GM23248 (cell line): ENCODE results near the gene STK32B.

ENCODE experiments used
- EZH2 ChIP-seq: fragments of 200-600 bp; sonication (generic); IDR thresholded peaks from 2 replicates; pipeline ENCODE4 v1.6.1; 2018; ENCODE audit warnings: antibody characterized with exemption, mild to moderate bottlenecking; ENCODE audit not compliant: insufficient read depth, poor library complexity, severe bottlenecking
- EZH2phosphoT487 ChIP-seq: fragments of 200-600 bp; sonication (generic); IDR thresholded peaks from 2 replicates; pipeline ENCODE4 v1.6.1; 2018; ENCODE audit warnings: antibody characterized with exemption, moderate library complexity, mild to moderate bottlenecking, low read depth; ENCODE audit not compliant: insufficient read depth

- TF ChIP-seq EZH2phosphoT487: no peak
- TF ChIP-seq EZH2: no peak
Measured at GRCh38 chr4:5086535-5086934, 35.3 kb downstream of the STK32B start.
